Measurements from ENCODE around the gene ALPK3. TPM values are rescaled to one million over a fixed set of nuclear protein-coding genes. Genes with fewer than 3 reads are reported as not detected.

Gene ALPK3
- total and polyA plus RNA-seq, 2 donors from 2014 or later = 3.1 to 20.2 TPM

DNA sequence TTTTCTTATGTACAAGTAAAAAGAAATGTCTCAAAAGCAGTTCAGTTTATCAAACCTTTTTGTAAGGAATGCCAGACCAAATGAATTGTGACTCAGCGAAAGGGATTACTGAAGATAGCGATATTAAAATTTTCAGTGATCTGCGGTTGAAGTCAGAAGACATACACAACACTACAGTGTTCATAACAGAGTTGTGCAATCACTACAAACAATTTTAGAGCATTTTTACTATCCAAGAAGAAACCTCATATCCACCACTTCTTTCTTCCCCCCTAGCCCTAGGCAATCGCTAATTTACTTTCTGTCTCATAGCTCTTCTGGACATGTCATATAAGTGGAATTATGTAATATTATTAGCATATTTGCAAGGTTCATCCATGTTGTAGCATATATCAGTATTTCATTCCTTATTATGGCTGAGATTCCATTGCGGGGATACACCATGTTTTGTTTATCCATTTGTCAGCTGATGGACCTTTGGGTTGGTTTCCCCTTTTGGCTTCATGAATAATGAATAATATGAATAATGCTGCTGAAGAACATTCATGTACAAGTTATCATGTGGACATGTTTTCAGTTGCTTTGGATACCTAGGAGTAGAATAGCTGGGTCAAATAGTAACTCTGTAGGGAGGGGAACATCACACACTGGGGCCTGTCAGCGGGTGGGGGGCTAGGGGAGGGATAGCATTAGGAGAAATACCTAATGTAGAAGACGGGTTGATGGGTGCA is 23.6 kb upstream of the ALPK3 start:
- Histone ChIP-seq H3K9ac (ENCODE audit: low read length in 3 of 3) (no peak overlapping the region), H3K9me3 (ENCODE audit: control insufficient read depth in 2 of 3, insufficient read depth in 1 of 3, low read length in 3 of 3) (no peaks in the 10 kb centered on the region), H3K4me3 (ENCODE audit: low read length in 3 of 3) (no peak overlapping the region), H3K36me3 (ENCODE audit: control insufficient read depth in 2 of 3, insufficient read depth in 3 of 3, low read length in 3 of 3) (peaks cover 0 to 47% (median 33%) of the 10 kb centered on the region in 3 donors), H3K4me1 (ENCODE audit: control insufficient read depth in 2 of 3, insufficient read depth in 2 of 3, low read depth in 1 of 3, low read length in 3 of 3) (no peaks in the 10 kb centered on the region), H3K27me3 (ENCODE audit: control insufficient read depth, insufficient read depth, low read length) (no peaks in the 10 kb centered on the region), H3K27ac (ENCODE audit: low read depth in 2 of 2, low read length in 2 of 2) (no peak overlapping the region)
- no peak for TF ChIP-seq CTCF (IDR thresholded peaks at IDR 0.05; ENCODE audit: borderline replicate concordance, extremely low read depth, insufficient read depth)
- DNase-seq (no peak), FAIRE-seq (no peak)
- intact Hi-C loops (cut with DNase I) = no loop called here

DNA sequence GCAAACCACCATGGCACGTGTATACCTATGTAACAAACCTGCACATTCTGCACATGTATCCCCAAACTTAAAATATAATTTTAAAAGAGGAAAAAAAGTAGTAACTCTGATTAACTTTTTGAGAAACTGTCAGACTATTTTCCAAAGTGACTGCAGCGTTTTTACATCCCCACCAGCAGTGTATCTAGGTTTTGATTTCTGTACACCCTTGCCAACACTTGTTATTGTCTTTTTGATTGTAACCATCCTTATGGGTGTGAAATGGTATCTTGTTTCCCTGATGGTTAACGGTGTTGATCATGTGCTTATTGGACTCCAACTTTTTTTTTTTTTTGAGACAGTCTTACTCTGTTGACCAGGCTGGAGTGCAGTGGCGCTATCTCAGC is 23.0 kb upstream of the ALPK3 start:
- Histone ChIP-seq H3K27me3 (ENCODE audit: control insufficient read depth, insufficient read depth, low read length) (no peaks in the 10 kb centered on the region), H3K36me3 (ENCODE audit: control insufficient read depth in 2 of 3, insufficient read depth in 3 of 3, low read length in 3 of 3) (peaks cover 0 to 52% (median 39%) of the 10 kb centered on the region in 3 donors), H3K9ac (ENCODE audit: low read length in 3 of 3) (no peak overlapping the region), H3K9me3 (ENCODE audit: control insufficient read depth in 2 of 3, insufficient read depth in 1 of 3, low read length in 3 of 3) (no peaks in the 10 kb centered on the region), H3K4me3 (ENCODE audit: low read length in 3 of 3) (no peak overlapping the region), H3K4me1 (ENCODE audit: control insufficient read depth in 2 of 3, insufficient read depth in 2 of 3, low read depth in 1 of 3, low read length in 3 of 3) (no peaks in the 10 kb centered on the region), H3K27ac (ENCODE audit: low read depth in 2 of 2, low read length in 2 of 2) (no peak overlapping the region)
- no peak for FAIRE-seq
- TF ChIP-seq CTCF (IDR thresholded peaks at IDR 0.05; ENCODE audit: borderline replicate concordance, extremely low read depth, insufficient read depth) = no peak
- intact Hi-C loops (cut with DNase I) = no loop called here
- DNase-seq = no peak

DNA sequence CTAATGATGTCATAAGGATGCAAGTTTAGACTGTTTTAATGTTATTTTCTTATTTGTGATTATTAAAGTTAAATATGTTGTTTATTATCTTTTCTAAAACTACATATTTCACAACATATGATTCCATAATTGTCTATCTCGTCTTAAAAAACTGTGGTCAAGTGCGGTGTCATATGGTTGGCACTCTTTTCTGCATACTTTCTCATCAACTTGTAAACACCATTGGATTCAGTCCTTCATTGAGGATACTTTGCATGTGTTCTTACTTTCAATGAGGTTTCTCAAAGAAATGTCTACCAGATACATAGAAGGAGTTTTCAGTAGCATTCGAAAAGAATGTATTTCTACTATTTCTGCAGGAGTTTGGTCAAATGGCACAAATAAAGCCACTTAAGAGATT is 22.0 kb upstream of the ALPK3 start:
- peaks cover 0 to 5% (median 0%) of the 10 kb centered on the region in 3 donors for H3K4me1 ChIP-seq (ENCODE audit: control insufficient read depth in 2 of 3, insufficient read depth in 2 of 3, low read depth in 1 of 3, low read length in 3 of 3)
- H3K36me3 ChIP-seq (ENCODE audit: control insufficient read depth in 2 of 3, insufficient read depth in 3 of 3, low read length in 3 of 3) = peaks cover 2 to 62% (median 49%) of the 10 kb centered on the region in 3 donors
- no peak overlapping the region for H3K27ac ChIP-seq (ENCODE audit: low read depth in 2 of 2, low read length in 2 of 2)
- H3K9me3 ChIP-seq (ENCODE audit: control insufficient read depth in 2 of 3, insufficient read depth in 1 of 3, low read length in 3 of 3) = no peaks in the 10 kb centered on the region
- no peak for DNase-seq
- H3K4me3 ChIP-seq (ENCODE audit: low read length in 3 of 3) = no peak overlapping the region
- H3K27me3 ChIP-seq (ENCODE audit: control insufficient read depth, insufficient read depth, low read length) = no peaks in the 10 kb centered on the region
- no peak overlapping the region for H3K9ac ChIP-seq (ENCODE audit: low read length in 3 of 3)
- no peak for TF ChIP-seq CTCF (IDR thresholded peaks at IDR 0.05; ENCODE audit: borderline replicate concordance, extremely low read depth, insufficient read depth)
- FAIRE-seq = no peak
- intact Hi-C loops (cut with DNase I) = no loop called here
